CD14-positive monocyte (primary cell): Measurements from ENCODE around the gene TOM1L2. TPM values are rescaled to one million over a fixed set of nuclear protein-coding genes. Genes with fewer than 3 reads are reported as not detected.

ENCODE experiments used
- DNase-seq, 3 donors: peaks; one replicate each; pipeline ENCODE4 v3.0.0-alpha.2; 2011 to 2022
- H2AFZ ChIP-seq: 2 replicates; pipeline ENCODE4 v1.6.0; 2012; ENCODE audit warnings: mild to moderate bottlenecking, low read depth, low read length, inconsistent platforms; ENCODE audit not compliant: insufficient read depth, poor library complexity, severe bottlenecking
- H3K27ac ChIP-seq, 2 donors: 1 replicate in 1 of 2; 2 replicates in 1 of 2; pipeline ENCODE4 v1.5.1; 2012 to 2013; ENCODE audit warnings: low read length in 2 of 2, control low read depth in 1 of 2, inconsistent platforms in 1 of 2, low read depth in 1 of 2, mild to moderate bottlenecking in 1 of 2
- H3K27me3 ChIP-seq, 2 donors: one replicate each; pipeline versions ENCODE4 v1.6.0 to v1.6.1; 2011 to 2013; ENCODE audit warnings: low read length in 2 of 2; ENCODE audit not compliant: control insufficient read depth in 2 of 2, insufficient read depth in 2 of 2
- H3K36me3 ChIP-seq, 2 donors: replicated peaks in 1 of 2; 1 replicate in 1 of 2; 2 replicates in 1 of 2; pipeline versions ENCODE4 v1.5.1 to v1.6.1; 2012 to 2013; ENCODE audit warnings: low read length in 2 of 2, control low read depth in 1 of 2, inconsistent platforms in 1 of 2, mild to moderate bottlenecking in 1 of 2; ENCODE audit not compliant: insufficient read depth in 2 of 2, control insufficient read depth in 1 of 2
- H3K4me1 ChIP-seq, 2 donors: 1 replicate in 1 of 2; 2 replicates in 1 of 2; pipeline versions ENCODE4 v1.5.1 to v1.6.1; 2012 to 2013; ENCODE audit warnings: low read length in 2 of 2, control low read depth in 1 of 2, inconsistent platforms in 1 of 2, mild to moderate bottlenecking in 1 of 2, moderate library complexity in 1 of 2; ENCODE audit not compliant: insufficient read depth in 2 of 2, control insufficient read depth in 1 of 2
- H3K4me2 ChIP-seq: replicated peaks from 2 replicates; pipeline ENCODE3; 2012; ENCODE audit warnings: low read length, moderate library complexity, mild to moderate bottlenecking; ENCODE audit not compliant: poor library complexity, severe bottlenecking; ENCODE audit errors: extremely low read depth
- H3K4me3 ChIP-seq, 3 experiments: fragments of 200-600 bp in 1 of 3; sonication (generic) in 1 of 3; replicated peaks in 1 of 3; 1 replicate in 2 of 3; 2 replicates in 1 of 3; pipeline ENCODE4 v1.5.1; 2011 to 2013; ENCODE audit warnings: low read length in 3 of 3, mild to moderate bottlenecking in 3 of 3, control low read depth in 2 of 3, low read depth in 2 of 3, inconsistent platforms in 1 of 3, moderate library complexity in 1 of 3
- H3K79me2 ChIP-seq: 2 replicates; pipeline ENCODE4 v1.6.0; 2012; ENCODE audit warnings: mild to moderate bottlenecking, control low read depth, inconsistent platforms, low read length, moderate library complexity; ENCODE audit not compliant: insufficient read depth
- H3K9ac ChIP-seq: 2 replicates; pipeline ENCODE4 v1.6.0; 2017; ENCODE audit warnings: low read length, mild to moderate bottlenecking; ENCODE audit not compliant: insufficient read depth, poor library complexity, severe bottlenecking
- H3K9me3 ChIP-seq, 2 donors: replicated peaks in 1 of 2; 1 replicate in 1 of 2; 2 replicates in 1 of 2; pipeline versions ENCODE4 v1.5.1 to v1.6.1; 2012 to 2013; ENCODE audit warnings: low read length in 2 of 2, control low read depth in 1 of 2; ENCODE audit not compliant: control insufficient read depth in 1 of 2, insufficient read depth in 1 of 2
- H4K20me1 ChIP-seq: 2 replicates; pipeline ENCODE4 v1.6.0; 2012; ENCODE audit warnings: mild to moderate bottlenecking, low read length, control low read depth, moderate library complexity; ENCODE audit not compliant: insufficient read depth
- H3K27ac Mint-ChIP-seq, 7 donors: one replicate each; pipeline ENCODE4 v1.8.0; 2020; ENCODE audit warnings: mild to moderate bottlenecking in 7 of 7, mixed read lengths in 7 of 7, moderate library complexity in 6 of 7, inconsistent platforms in 2 of 7
- H3K27me3 Mint-ChIP-seq, 3 donors: one replicate each; pipeline ENCODE4 v1.8.0; 2021 to 2022; ENCODE audit warnings: low read depth in 3 of 3, mild to moderate bottlenecking in 3 of 3, mixed read lengths in 3 of 3, moderate library complexity in 3 of 3, inconsistent platforms in 1 of 3
- H3K36me3 Mint-ChIP-seq, 2 donors: one replicate each; pipeline ENCODE4 v1.8.0; 2020; ENCODE audit warnings: mixed read lengths in 2 of 2, inconsistent platforms in 1 of 2, mild to moderate bottlenecking in 1 of 2
- H3K4me1 Mint-ChIP-seq: one replicate; pipeline ENCODE4 v1.8.0; 2020; ENCODE audit warnings: mild to moderate bottlenecking, mixed read lengths
- H3K4me3 Mint-ChIP-seq, 2 donors: one replicate each; pipeline ENCODE4 v1.8.0; 2020; ENCODE audit warnings: mild to moderate bottlenecking in 2 of 2, mixed read lengths in 2 of 2, moderate library complexity in 1 of 2
- H3K9me3 Mint-ChIP-seq, 7 donors: one replicate each; pipeline ENCODE4 v1.8.0; 2020 to 2022; ENCODE audit warnings: mixed read lengths in 7 of 7, mild to moderate bottlenecking in 6 of 7, moderate library complexity in 6 of 7, inconsistent platforms in 2 of 7
- WGBS: methylation state at CpG from one replicate; pipeline ENCODE4 v1.1.5; 2013; ENCODE audit warnings: missing lambda C conversion rate; ENCODE audit not compliant: insufficient coverage; 5-methylcytosine and 5-hydroxymethylcytosine counted together
- intact Hi-C, 2 donors: fragments of 100-400 bp; cut with micrococcal nuclease; formaldehyde crosslinking; loops; one replicate each; pipeline versions ENCODE4 v1.15.0 to v1.15.1; 2023
- polyA plus RNA-seq, 3 donors: library from polyadenylated mRNA; depleted of rRNA in 1 of 3; unstranded in 2 of 3; stranded (reverse) in 1 of 3; fragments of 300-500 nt in 2 of 3; fragments of >200 nt in 1 of 3; fragmentation: Illumina TruSeq in 2 of 3; gene quantifications; 1 replicate in 2 of 3; 2 replicates in 1 of 3; pipeline ENCODE4 v1.2.3, GENCODE V29; 2012 to 2021
- TF ChIP-seq, protein P1 (sequence below): fragments of 200-600 bp; IDR thresholded peaks from one replicate; pipeline ENCODE4 v1.8.0; 2022; ENCODE audit warnings: antibody characterized with exemption, mild to moderate bottlenecking

TOM1L2 gene
- polyA plus RNA-seq, 3 donors: 1.7 to 28.2 (median 2.8) TPM

DNA sequence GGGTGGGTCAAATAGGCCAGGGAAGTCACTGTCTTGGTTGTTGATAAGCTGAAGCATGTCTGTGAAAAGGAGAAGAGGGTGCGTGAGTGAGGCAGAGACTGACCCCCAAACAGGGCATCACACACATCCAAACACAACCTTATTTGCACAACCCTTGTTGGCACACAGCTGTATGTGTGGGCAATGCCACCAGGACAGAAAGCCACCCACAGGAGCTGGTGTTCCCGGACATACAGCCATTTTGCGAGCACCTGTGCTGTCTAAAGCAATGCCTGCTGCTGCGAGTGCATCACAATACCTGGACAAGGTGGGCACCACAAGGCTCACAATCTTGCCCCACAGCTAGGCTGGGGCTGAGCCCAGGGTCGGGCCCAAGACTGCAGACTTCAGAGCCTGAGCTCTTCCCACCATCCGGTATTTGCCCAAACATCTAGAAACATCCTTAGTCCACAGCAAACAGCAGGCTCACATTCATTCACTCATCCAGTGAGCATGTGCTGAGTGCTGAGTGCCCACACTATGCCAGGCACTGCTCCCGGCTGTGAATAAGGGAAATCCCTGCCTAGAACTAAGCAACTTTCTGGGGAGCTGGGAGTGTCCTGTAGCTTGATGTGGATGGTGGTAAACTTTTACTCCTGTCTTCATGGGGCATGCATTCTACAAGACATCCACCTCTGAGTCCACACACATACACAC lies 151.6 kb downstream of the TOM1L2 start:
- no peaks in the 10 kb centered on the region for H3K9me3 ChIP-seq
- TF ChIP-seq, protein P1, sequence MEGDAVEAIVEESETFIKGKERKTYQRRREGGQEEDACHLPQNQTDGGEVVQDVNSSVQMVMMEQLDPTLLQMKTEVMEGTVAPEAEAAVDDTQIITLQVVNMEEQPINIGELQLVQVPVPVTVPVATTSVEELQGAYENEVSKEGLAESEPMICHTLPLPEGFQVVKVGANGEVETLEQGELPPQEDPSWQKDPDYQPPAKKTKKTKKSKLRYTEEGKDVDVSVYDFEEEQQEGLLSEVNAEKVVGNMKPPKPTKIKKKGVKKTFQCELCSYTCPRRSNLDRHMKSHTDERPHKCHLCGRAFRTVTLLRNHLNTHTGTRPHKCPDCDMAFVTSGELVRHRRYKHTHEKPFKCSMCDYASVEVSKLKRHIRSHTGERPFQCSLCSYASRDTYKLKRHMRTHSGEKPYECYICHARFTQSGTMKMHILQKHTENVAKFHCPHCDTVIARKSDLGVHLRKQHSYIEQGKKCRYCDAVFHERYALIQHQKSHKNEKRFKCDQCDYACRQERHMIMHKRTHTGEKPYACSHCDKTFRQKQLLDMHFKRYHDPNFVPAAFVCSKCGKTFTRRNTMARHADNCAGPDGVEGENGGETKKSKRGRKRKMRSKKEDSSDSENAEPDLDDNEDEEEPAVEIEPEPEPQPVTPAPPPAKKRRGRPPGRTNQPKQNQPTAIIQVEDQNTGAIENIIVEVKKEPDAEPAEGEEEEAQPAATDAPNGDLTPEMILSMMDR: no peak
- Mint-ChIP-seq H3K27me3 (peaks cover 0 to 11% (median 5%) of the 10 kb centered on the region in 3 donors), H3K4me3 (no peak overlapping the region), H3K36me3 (peaks cover 48 to 59% of the 10 kb centered on the region in 2 donors), H3K9me3 (peaks cover 0 to 2% (median 0%) of the 10 kb centered on the region in 7 donors), H3K4me1 (peaks cover 62% of the 10 kb centered on the region), H3K27ac (peak overlapping the region in 4 of 7 donors; percentile 12 to 82 (median 63))
- 100% methylated on average over 5 of the region's 7 CpGs for WGBS
- H3K9ac ChIP-seq: no peak overlapping the region
- no peak overlapping the region for H3K4me2 ChIP-seq
- no peak overlapping the region for H3K27ac ChIP-seq
- H3K27me3 ChIP-seq: no peaks in the 10 kb centered on the region
- H2AFZ ChIP-seq: no peak overlapping the region
- H3K4me1 ChIP-seq: peaks cover 52 to 54% of the 10 kb centered on the region in 2 donors
- peaks cover 21% of the 10 kb centered on the region for H3K79me2 ChIP-seq
- no peak for DNase-seq
- H3K36me3 ChIP-seq: peaks cover 31 to 33% of the 10 kb centered on the region in 2 donors
- peaks cover 72% of the 10 kb centered on the region for H4K20me1 ChIP-seq
- no peak overlapping the region for H3K4me3 ChIP-seq
- intact Hi-C loops: no loop called here

DNA sequence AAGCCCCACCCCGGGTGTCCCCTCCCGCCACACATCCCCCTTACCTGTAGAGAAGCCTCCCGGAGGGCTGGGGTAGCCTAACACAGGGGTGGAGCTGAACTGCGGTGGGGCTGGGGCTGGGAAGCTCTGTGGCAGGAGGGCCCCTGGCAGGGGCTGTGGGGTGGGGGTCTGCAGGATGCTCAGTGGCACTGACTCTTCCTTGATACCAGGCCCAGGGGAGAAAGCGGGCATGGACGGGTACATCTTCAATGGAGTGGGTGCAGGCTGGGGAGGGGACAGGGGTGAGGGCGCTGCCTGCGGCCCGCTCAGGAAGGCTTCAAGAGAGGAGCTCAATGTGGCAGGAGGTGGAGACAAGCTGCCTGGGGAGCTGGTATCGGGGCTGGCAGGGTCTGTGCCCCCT lies 152.2 kb downstream of the TOM1L2 start:
- H3K36me3 Mint-ChIP-seq: peaks cover 52 to 64% of the 10 kb centered on the region in 2 donors
- Histone ChIP-seq H3K4me1 (peaks cover 46 to 48% of the 10 kb centered on the region in 2 donors), H3K27ac (peak overlapping the region in 1 of 2 donors; percentile 15), H3K4me2 (peak overlapping the region; percentile 20), H3K79me2 (peaks cover 21% of the 10 kb centered on the region), H3K9me3 (no peaks in the 10 kb centered on the region), H2AFZ (no peak overlapping the region), H3K36me3 (peaks cover 36 to 39% of the 10 kb centered on the region in 2 donors), H3K9ac (no peak overlapping the region), H3K4me3 (no peak overlapping the region), H3K27me3 (no peaks in the 10 kb centered on the region), H4K20me1 (peaks cover 71% of the 10 kb centered on the region)
- TF ChIP-seq, protein P1: no peak
- peak overlapping the region in 4 of 7 donors; percentile 37 to 68 (median 62) for H3K27ac Mint-ChIP-seq
- no peak for DNase-seq
- peaks cover 56% of the 10 kb centered on the region for H3K4me1 Mint-ChIP-seq
- 97% methylated on average over 5 of the region's 10 CpGs for WGBS
- peaks cover 0 to 12% (median 5%) of the 10 kb centered on the region in 3 donors for H3K27me3 Mint-ChIP-seq
- intact Hi-C loops: no loop called here
- peaks cover 0 to 2% (median 0%) of the 10 kb centered on the region in 7 donors for H3K9me3 Mint-ChIP-seq
- H3K4me3 Mint-ChIP-seq: peak overlapping the region in 1 of 2 donors; percentile 24
